Measurements from ENCODE around the gene NDFIP1. TPM values are rescaled to one million over a fixed set of nuclear protein-coding genes. Genes with fewer than 3 reads are reported as not detected.

NDFIP1 gene
- total RNA-seq, 4 donors from 2014 or later: 19.1 to 92.2 (median 65.6) TPM

- 58% methylated on average over 3 of the region's 3 CpGs; no CpG with 5 or more reads in 1 of the 2 donors for WGBS, 2 donors (ENCODE audit: low coverage in 1 of 2)
- no peaks in the 10 kb centered on the region for H3K9me3 ChIP-seq
- no peak for DNase-seq
- intact Hi-C loops (cut with DNase I; ENCODE audit: low total_unique reads) (no loop called here), in situ Hi-C loops (cut with MboI; ENCODE audit: low pct_ligation_motif_present in 1 of 4, low pct_unique_long_range_greater_than_20kb in 1 of 4, low sequenced_read_pairs in 3 of 4) (loop anchor here in 1 of 4 donors (10.0 kb wide), 1 partner anchor 380 kb away; no protein-coding TSS in a partner anchor)
- TF ChIP-seq POLR2A (IDR thresholded peaks at IDR 0.05) (no peak), POLR2AphosphoS5 (IDR thresholded peaks at IDR 0.05) (no peak), EP300 (IDR thresholded peaks at IDR 0.05; ENCODE audit: low read depth) (no peak), CTCF (IDR thresholded peaks at IDR 0.05) (no peak)
- no peak overlapping the region for H3K4me3 ChIP-seq
- H3K27me3 ChIP-seq: no peaks in the 10 kb centered on the region
- H3K27ac ChIP-seq: no peak overlapping the region
- peaks cover 0 to under 1% (median 0%) of the 10 kb centered on the region in 4 donors for H3K4me1 ChIP-seq
- no peaks in the 10 kb centered on the region for H3K36me3 ChIP-seq
Measured at GRCh38 chr5:142175039-142175438, 66.5 kb downstream of the NDFIP1 start.

DNA sequence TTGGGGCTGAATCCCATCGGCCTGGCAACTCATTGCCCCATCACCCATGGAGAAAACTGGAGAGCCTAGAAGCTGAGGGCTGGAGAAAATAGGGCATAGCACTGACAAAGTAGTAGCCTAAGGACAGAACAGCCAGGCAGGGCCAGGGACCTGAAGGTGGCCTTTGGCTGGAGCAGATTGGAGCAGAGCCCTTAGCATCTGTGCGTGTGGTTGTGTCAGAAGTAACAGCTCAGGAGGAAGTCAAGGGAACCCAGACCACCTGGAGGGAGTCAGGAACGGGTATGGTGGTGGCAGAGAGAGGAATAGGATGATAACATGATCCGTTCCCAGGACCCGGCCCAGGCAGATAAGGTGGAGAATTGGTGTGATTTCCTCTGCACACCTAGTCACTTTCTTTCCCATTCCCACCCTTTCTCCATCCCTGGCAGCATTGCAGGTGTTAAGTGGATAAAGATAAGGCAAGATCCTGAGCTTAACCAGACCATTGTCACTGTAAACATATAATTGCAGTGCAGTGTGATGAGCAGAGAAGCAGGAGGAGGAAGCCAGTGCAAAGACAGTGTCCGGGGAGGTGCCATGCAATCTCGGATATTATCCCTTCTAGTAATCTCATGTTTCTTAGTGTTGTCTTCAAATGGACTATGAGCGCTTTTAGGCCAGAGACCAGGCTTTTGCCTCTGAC, 67.0 kb downstream of the NDFIP1 start:
- DNase-seq: no peak
- Histone ChIP-seq H3K4me3 (no peak overlapping the region), H3K9me3 (no peaks in the 10 kb centered on the region), H3K36me3 (no peaks in the 10 kb centered on the region), H3K27me3 (no peaks in the 10 kb centered on the region), H3K27ac (no peak overlapping the region), H3K4me1 (peaks cover 0 to 4% (median 1%) of the 10 kb centered on the region in 4 donors)
- 50 to 82% methylated on average over 2 to 8 of the region's 8 CpGs for WGBS, 2 donors (ENCODE audit: low coverage in 1 of 2)
- intact Hi-C loops (cut with DNase I; ENCODE audit: low total_unique reads): no loop called here
- in situ Hi-C loops (cut with MboI; ENCODE audit: low pct_ligation_motif_present in 1 of 4, low pct_unique_long_range_greater_than_20kb in 1 of 4, low sequenced_read_pairs in 3 of 4): loop anchor here in 1 of 4 donors (10.0 kb wide), 1 partner anchor 379 kb away; no protein-coding TSS in a partner anchor
- no peak for TF ChIP-seq CTCF (IDR thresholded peaks at IDR 0.05)
- no peak for TF ChIP-seq POLR2A (IDR thresholded peaks at IDR 0.05)
- no peak for TF ChIP-seq EP300 (IDR thresholded peaks at IDR 0.05; ENCODE audit: low read depth)
- TF ChIP-seq POLR2AphosphoS5 (IDR thresholded peaks at IDR 0.05): no peak

- TF ChIP-seq POLR2AphosphoS5 (IDR thresholded peaks at IDR 0.05): no peak
- no peak for TF ChIP-seq CTCF (IDR thresholded peaks at IDR 0.05)
- TF ChIP-seq EP300 (IDR thresholded peaks at IDR 0.05; ENCODE audit: low read depth): no peak
- Histone ChIP-seq H3K36me3 (no peaks in the 10 kb centered on the region), H3K27me3 (no peaks in the 10 kb centered on the region), H3K27ac (no peak overlapping the region), H3K4me3 (no peak overlapping the region), H3K9me3 (no peaks in the 10 kb centered on the region), H3K4me1 (peaks cover 0 to 9% (median 2%) of the 10 kb centered on the region in 4 donors)
- DNase-seq: no peak
- intact Hi-C loops (cut with DNase I; ENCODE audit: low total_unique reads) (no loop called here), in situ Hi-C loops (cut with MboI; ENCODE audit: low pct_ligation_motif_present in 1 of 4, low pct_unique_long_range_greater_than_20kb in 1 of 4, low sequenced_read_pairs in 3 of 4) (loop anchor here in 1 of 4 donors (10.0 kb wide), 1 partner anchor 379 kb away; no protein-coding TSS in a partner anchor)
- WGBS, 2 donors (ENCODE audit: low coverage in 1 of 2): 40% methylated on average over 2 of the region's 2 CpGs; no CpG with 5 or more reads in 1 of the 2 donors
Measured at GRCh38 chr5:142176255-142176654, 67.7 kb downstream of the NDFIP1 start.

DNA sequence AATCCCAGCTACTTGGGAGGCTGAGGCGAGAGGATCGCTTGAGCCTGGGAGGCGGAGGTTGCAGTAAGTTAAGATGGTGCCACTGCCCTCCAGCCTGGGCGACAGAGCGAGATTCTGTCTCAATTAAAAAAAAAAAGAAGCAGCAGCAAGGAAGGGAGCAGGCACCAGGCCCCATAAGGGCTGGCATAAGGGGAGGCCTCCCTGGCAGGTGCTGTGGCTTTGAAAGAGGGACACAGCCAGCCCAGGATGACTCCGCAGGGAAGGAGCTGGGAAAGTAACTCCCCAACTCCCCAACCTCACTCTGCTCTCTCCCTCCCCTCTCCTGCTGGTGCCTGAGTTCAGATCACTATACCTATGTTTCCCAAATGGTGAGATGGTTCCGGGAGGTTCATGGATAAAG, 70.1 kb downstream of the NDFIP1 start:
- Histone ChIP-seq H3K27me3 (no peaks in the 10 kb centered on the region), H3K4me1 (peaks cover 0 to 11% (median 2%) of the 10 kb centered on the region in 4 donors), H3K4me3 (no peak overlapping the region), H3K36me3 (no peaks in the 10 kb centered on the region), H3K9me3 (no peaks in the 10 kb centered on the region), H3K27ac (no peak overlapping the region)
- in situ Hi-C loops (cut with MboI; ENCODE audit: low pct_ligation_motif_present in 1 of 4, low pct_unique_long_range_greater_than_20kb in 1 of 4, low sequenced_read_pairs in 3 of 4): loop anchor here in 1 of 4 donors (10.0 kb wide), 1 partner anchor 376 kb away; no protein-coding TSS in a partner anchor
- intact Hi-C loops (cut with DNase I; ENCODE audit: low total_unique reads): no loop called here
- no peak for DNase-seq
- TF ChIP-seq CTCF (IDR thresholded peaks at IDR 0.05) (no peak), EP300 (IDR thresholded peaks at IDR 0.05; ENCODE audit: low read depth) (no peak), POLR2A (IDR thresholded peaks at IDR 0.05) (no peak), POLR2AphosphoS5 (IDR thresholded peaks at IDR 0.05) (no peak)
- WGBS, 2 donors (ENCODE audit: low coverage in 1 of 2): 95 to 97% methylated on average over 3 to 7 of the region's 7 CpGs

Measured in transverse colon (tissue), 4 donors.